CD14-positive monocyte (primary cell): ENCODE results near the gene LRRC7. TPM values are rescaled to one million over a fixed set of nuclear protein-coding genes. Genes with fewer than 3 reads are reported as not detected.

Source experiments
- DNase-seq, 3 donors: peaks; one replicate each; pipeline ENCODE4 v3.0.0-alpha.2; 2011 to 2022
- H2AFZ ChIP-seq: 2 replicates; pipeline ENCODE4 v1.6.0; 2012; ENCODE audit warnings: mild to moderate bottlenecking, low read depth, low read length, inconsistent platforms; ENCODE audit not compliant: insufficient read depth, poor library complexity, severe bottlenecking
- H3K27ac ChIP-seq, 2 donors: 1 replicate in 1 of 2; 2 replicates in 1 of 2; pipeline ENCODE4 v1.5.1; 2012 to 2013; ENCODE audit warnings: low read length in 2 of 2, control low read depth in 1 of 2, inconsistent platforms in 1 of 2, low read depth in 1 of 2, mild to moderate bottlenecking in 1 of 2
- H3K27me3 ChIP-seq, 2 donors: one replicate each; pipeline versions ENCODE4 v1.6.0 to v1.6.1; 2011 to 2013; ENCODE audit warnings: low read length in 2 of 2; ENCODE audit not compliant: control insufficient read depth in 2 of 2, insufficient read depth in 2 of 2
- H3K36me3 ChIP-seq, 2 donors: replicated peaks in 1 of 2; 1 replicate in 1 of 2; 2 replicates in 1 of 2; pipeline versions ENCODE4 v1.5.1 to v1.6.1; 2012 to 2013; ENCODE audit warnings: low read length in 2 of 2, control low read depth in 1 of 2, inconsistent platforms in 1 of 2, mild to moderate bottlenecking in 1 of 2; ENCODE audit not compliant: insufficient read depth in 2 of 2, control insufficient read depth in 1 of 2
- H3K4me1 ChIP-seq, 2 donors: 1 replicate in 1 of 2; 2 replicates in 1 of 2; pipeline versions ENCODE4 v1.5.1 to v1.6.1; 2012 to 2013; ENCODE audit warnings: low read length in 2 of 2, control low read depth in 1 of 2, inconsistent platforms in 1 of 2, mild to moderate bottlenecking in 1 of 2, moderate library complexity in 1 of 2; ENCODE audit not compliant: insufficient read depth in 2 of 2, control insufficient read depth in 1 of 2
- H3K4me2 ChIP-seq: replicated peaks from 2 replicates; pipeline ENCODE3; 2012; ENCODE audit warnings: low read length, moderate library complexity, mild to moderate bottlenecking; ENCODE audit not compliant: poor library complexity, severe bottlenecking; ENCODE audit errors: extremely low read depth
- H3K4me3 ChIP-seq, 3 experiments: fragments of 200-600 bp in 1 of 3; sonication (generic) in 1 of 3; replicated peaks in 1 of 3; 1 replicate in 2 of 3; 2 replicates in 1 of 3; pipeline ENCODE4 v1.5.1; 2011 to 2013; ENCODE audit warnings: low read length in 3 of 3, mild to moderate bottlenecking in 3 of 3, control low read depth in 2 of 3, low read depth in 2 of 3, inconsistent platforms in 1 of 3, moderate library complexity in 1 of 3
- H3K79me2 ChIP-seq: 2 replicates; pipeline ENCODE4 v1.6.0; 2012; ENCODE audit warnings: mild to moderate bottlenecking, control low read depth, inconsistent platforms, low read length, moderate library complexity; ENCODE audit not compliant: insufficient read depth
- H3K9ac ChIP-seq: 2 replicates; pipeline ENCODE4 v1.6.0; 2017; ENCODE audit warnings: low read length, mild to moderate bottlenecking; ENCODE audit not compliant: insufficient read depth, poor library complexity, severe bottlenecking
- H3K9me3 ChIP-seq, 2 donors: replicated peaks in 1 of 2; 1 replicate in 1 of 2; 2 replicates in 1 of 2; pipeline versions ENCODE4 v1.5.1 to v1.6.1; 2012 to 2013; ENCODE audit warnings: low read length in 2 of 2, control low read depth in 1 of 2; ENCODE audit not compliant: control insufficient read depth in 1 of 2, insufficient read depth in 1 of 2
- H4K20me1 ChIP-seq: 2 replicates; pipeline ENCODE4 v1.6.0; 2012; ENCODE audit warnings: mild to moderate bottlenecking, low read length, control low read depth, moderate library complexity; ENCODE audit not compliant: insufficient read depth
- H3K27ac Mint-ChIP-seq, 7 donors: one replicate each; pipeline ENCODE4 v1.8.0; 2020; ENCODE audit warnings: mild to moderate bottlenecking in 7 of 7, mixed read lengths in 7 of 7, moderate library complexity in 6 of 7, inconsistent platforms in 2 of 7
- H3K27me3 Mint-ChIP-seq, 3 donors: one replicate each; pipeline ENCODE4 v1.8.0; 2021 to 2022; ENCODE audit warnings: low read depth in 3 of 3, mild to moderate bottlenecking in 3 of 3, mixed read lengths in 3 of 3, moderate library complexity in 3 of 3, inconsistent platforms in 1 of 3
- H3K36me3 Mint-ChIP-seq, 2 donors: one replicate each; pipeline ENCODE4 v1.8.0; 2020; ENCODE audit warnings: mixed read lengths in 2 of 2, inconsistent platforms in 1 of 2, mild to moderate bottlenecking in 1 of 2
- H3K4me1 Mint-ChIP-seq: one replicate; pipeline ENCODE4 v1.8.0; 2020; ENCODE audit warnings: mild to moderate bottlenecking, mixed read lengths
- H3K4me3 Mint-ChIP-seq, 2 donors: one replicate each; pipeline ENCODE4 v1.8.0; 2020; ENCODE audit warnings: mild to moderate bottlenecking in 2 of 2, mixed read lengths in 2 of 2, moderate library complexity in 1 of 2
- H3K9me3 Mint-ChIP-seq, 7 donors: one replicate each; pipeline ENCODE4 v1.8.0; 2020 to 2022; ENCODE audit warnings: mixed read lengths in 7 of 7, mild to moderate bottlenecking in 6 of 7, moderate library complexity in 6 of 7, inconsistent platforms in 2 of 7
- WGBS: methylation state at CpG from one replicate; pipeline ENCODE4 v1.1.5; 2013; ENCODE audit warnings: missing lambda C conversion rate; ENCODE audit not compliant: insufficient coverage; 5-methylcytosine and 5-hydroxymethylcytosine counted together
- intact Hi-C, 2 donors: fragments of 100-400 bp; cut with micrococcal nuclease; formaldehyde crosslinking; loops; one replicate each; pipeline versions ENCODE4 v1.15.0 to v1.15.1; 2023
- polyA plus RNA-seq, 3 donors: library from polyadenylated mRNA; depleted of rRNA in 1 of 3; unstranded in 2 of 3; stranded (reverse) in 1 of 3; fragments of 300-500 nt in 2 of 3; fragments of >200 nt in 1 of 3; fragmentation: Illumina TruSeq in 2 of 3; gene quantifications; 1 replicate in 2 of 3; 2 replicates in 1 of 3; pipeline ENCODE4 v1.2.3, GENCODE V29; 2012 to 2021
- TF ChIP-seq, protein P1 (sequence below): fragments of 200-600 bp; IDR thresholded peaks from one replicate; pipeline ENCODE4 v1.8.0; 2022; ENCODE audit warnings: antibody characterized with exemption, mild to moderate bottlenecking

LRRC7 gene
- polyA plus RNA-seq, 3 donors, result not detected

DNA sequence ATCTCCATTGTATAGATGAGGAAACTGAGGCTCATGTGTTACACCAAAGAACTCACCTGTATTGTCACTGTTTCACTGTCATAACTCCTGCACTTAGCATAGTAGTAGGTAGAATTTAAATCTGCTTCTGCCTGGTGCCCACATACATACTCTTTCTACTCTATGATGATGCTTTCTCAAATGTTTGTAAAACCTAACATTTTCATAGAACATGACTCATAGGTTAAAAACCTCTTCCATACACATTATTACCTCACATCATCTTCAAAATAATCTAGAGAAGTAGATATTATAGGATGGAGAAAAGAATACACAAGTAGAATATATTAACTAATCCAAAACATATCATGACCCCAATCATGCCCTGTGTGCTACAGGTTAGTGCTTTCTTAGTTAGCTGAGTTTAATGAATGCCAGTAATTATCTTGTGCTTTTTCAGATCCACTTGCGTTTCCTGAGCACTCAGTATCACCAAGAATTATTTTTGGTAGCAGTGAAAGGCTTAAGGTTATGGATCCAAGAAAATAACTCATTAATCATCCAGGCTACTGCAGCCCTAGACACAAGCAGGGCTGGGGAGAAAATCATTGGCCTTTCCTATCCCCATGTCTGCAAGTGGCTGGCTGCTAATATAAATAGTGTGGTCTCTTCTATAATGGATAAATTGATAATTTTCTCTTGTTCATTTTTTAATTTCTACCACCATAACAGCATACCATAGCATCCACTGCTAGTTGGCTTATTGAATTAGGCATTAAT, 480.8 kb downstream of the LRRC7 start:
- no peaks in the 10 kb centered on the region for H3K36me3 ChIP-seq
- no peaks in the 10 kb centered on the region for H3K4me1 ChIP-seq
- H3K27me3 ChIP-seq, result no peaks in the 10 kb centered on the region
- WGBS, result no CpG with 5 or more reads among the region's 1 CpG
- Mint-ChIP-seq H3K27ac (no peak overlapping the region), H3K27me3 (no peaks in the 10 kb centered on the region), H3K9me3 (peaks cover 0 to 4% (median 0%) of the 10 kb centered on the region in 7 donors), H3K4me3 (no peak overlapping the region), H3K4me1 (no peaks in the 10 kb centered on the region), H3K36me3 (no peaks in the 10 kb centered on the region)
- DNase-seq, result no peak
- no peak overlapping the region for H3K27ac ChIP-seq
- TF ChIP-seq, protein P1, sequence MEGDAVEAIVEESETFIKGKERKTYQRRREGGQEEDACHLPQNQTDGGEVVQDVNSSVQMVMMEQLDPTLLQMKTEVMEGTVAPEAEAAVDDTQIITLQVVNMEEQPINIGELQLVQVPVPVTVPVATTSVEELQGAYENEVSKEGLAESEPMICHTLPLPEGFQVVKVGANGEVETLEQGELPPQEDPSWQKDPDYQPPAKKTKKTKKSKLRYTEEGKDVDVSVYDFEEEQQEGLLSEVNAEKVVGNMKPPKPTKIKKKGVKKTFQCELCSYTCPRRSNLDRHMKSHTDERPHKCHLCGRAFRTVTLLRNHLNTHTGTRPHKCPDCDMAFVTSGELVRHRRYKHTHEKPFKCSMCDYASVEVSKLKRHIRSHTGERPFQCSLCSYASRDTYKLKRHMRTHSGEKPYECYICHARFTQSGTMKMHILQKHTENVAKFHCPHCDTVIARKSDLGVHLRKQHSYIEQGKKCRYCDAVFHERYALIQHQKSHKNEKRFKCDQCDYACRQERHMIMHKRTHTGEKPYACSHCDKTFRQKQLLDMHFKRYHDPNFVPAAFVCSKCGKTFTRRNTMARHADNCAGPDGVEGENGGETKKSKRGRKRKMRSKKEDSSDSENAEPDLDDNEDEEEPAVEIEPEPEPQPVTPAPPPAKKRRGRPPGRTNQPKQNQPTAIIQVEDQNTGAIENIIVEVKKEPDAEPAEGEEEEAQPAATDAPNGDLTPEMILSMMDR, result no peak
- no peak overlapping the region for H2AFZ ChIP-seq
- H3K79me2 ChIP-seq, result no peaks in the 10 kb centered on the region
- no peak overlapping the region for H3K4me2 ChIP-seq
- no peak overlapping the region for H3K4me3 ChIP-seq
- H3K9me3 ChIP-seq, result no peaks in the 10 kb centered on the region
- no peaks in the 10 kb centered on the region for H4K20me1 ChIP-seq
- intact Hi-C loops, result no loop called here
- H3K9ac ChIP-seq, result no peak overlapping the region

DNA sequence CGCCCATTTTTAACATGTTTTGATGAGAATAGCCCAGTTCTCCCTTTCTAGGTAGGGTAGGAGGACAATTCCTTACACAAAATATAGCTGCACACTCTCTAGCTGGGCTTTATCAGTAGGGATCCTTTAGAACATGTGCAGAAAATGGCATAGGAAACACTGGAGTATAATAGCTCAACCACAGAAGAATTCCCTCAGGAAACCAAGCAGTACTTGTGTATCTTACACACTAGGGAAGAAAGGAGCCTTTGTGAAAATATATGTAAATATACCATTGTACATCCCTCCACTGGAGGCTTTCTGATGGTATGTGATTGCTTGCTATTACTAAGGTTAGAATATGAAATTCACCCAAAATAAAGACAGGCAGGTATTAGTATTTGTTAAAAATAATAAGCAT, 484.2 kb downstream of the LRRC7 start:
- DNase-seq, result no peak
- no CpG with 5 or more reads among the region's 1 CpG for WGBS
- TF ChIP-seq, protein P1, result no peak

More for the DNA sequence above, 484.2 kb downstream of the LRRC7 start:
- Histone ChIP-seq H3K79me2 (no peaks in the 10 kb centered on the region), H3K27ac (no peak overlapping the region), H3K4me2 (no peak overlapping the region), H3K9ac (no peak overlapping the region), H3K9me3 (no peaks in the 10 kb centered on the region), H3K4me3 (no peak overlapping the region), H3K36me3 (no peaks in the 10 kb centered on the region), H4K20me1 (no peaks in the 10 kb centered on the region), H3K4me1 (no peaks in the 10 kb centered on the region), H3K27me3 (no peaks in the 10 kb centered on the region), H2AFZ (no peak overlapping the region)
- Mint-ChIP-seq H3K27me3 (peaks cover 0 to 2% (median 0%) of the 10 kb centered on the region in 3 donors), H3K9me3 (peaks cover 0 to 8% (median 2%) of the 10 kb centered on the region in 7 donors), H3K36me3 (no peaks in the 10 kb centered on the region), H3K27ac (no peak overlapping the region), H3K4me3 (no peak overlapping the region), H3K4me1 (no peaks in the 10 kb centered on the region)
- intact Hi-C loops, result no loop called here
